ACC112 (cell line): ENCODE measurements around the gene PHF20.
"Not testable (repeated sequence)": the region's sequence is repeated elsewhere in the genome, so short reads cannot be mapped to it uniquely, and the experiment has no call there.

ENCODE experiments used
- H2AFZ ChIP-seq: fragments of 200-600 bp; sonication (generic); one replicate; pipeline ENCODE4 v1.6.0; 2017; ENCODE audit warnings: antibody characterized with exemption, low read length; ENCODE audit not compliant: unreplicated experiment
- H3K27ac ChIP-seq: fragments of 200-600 bp; sonication (generic); 2 replicates; pipeline ENCODE4 v1.5.1; 2014; ENCODE audit warnings: low read depth, mild to moderate bottlenecking, antibody characterized with exemption, low read length, moderate library complexity
- H3K27me3 ChIP-seq: fragments of 200-600 bp; sonication (generic); 2 replicates; pipeline ENCODE4 v1.6.1; 2014; ENCODE audit warnings: mild to moderate bottlenecking, antibody characterized with exemption, low read length, moderate library complexity, mixed read lengths; ENCODE audit not compliant: insufficient read depth
- H3K36me3 ChIP-seq: fragments of 200-600 bp; sonication (generic); 2 replicates; pipeline ENCODE4 v1.6.1; 2016; ENCODE audit warnings: mild to moderate bottlenecking, antibody characterized with exemption, low read length, moderate library complexity, mixed read lengths; ENCODE audit not compliant: insufficient read depth
- H3K4me1 ChIP-seq: fragments of 200-600 bp; sonication (generic); one replicate; pipeline ENCODE4 v1.6.1; 2016; ENCODE audit warnings: low read length, mixed read lengths; ENCODE audit not compliant: insufficient read depth, unreplicated experiment, control insufficient read depth
- H3K4me3 ChIP-seq: fragments of 200-600 bp; sonication (generic); 2 replicates; pipeline ENCODE4 v1.5.1; 2014; ENCODE audit warnings: mild to moderate bottlenecking, low read depth, low read length
- H3K79me2 ChIP-seq: fragments of 200-600 bp; sonication (generic); one replicate; pipeline ENCODE4 v1.6.0; 2016; ENCODE audit warnings: low read length; ENCODE audit not compliant: control insufficient read depth, unreplicated experiment, insufficient read depth

The PHF20 gene

GRCh38 chr20:35994994-35995453 is 223.2 kb downstream of the PHF20 start:
- Histone ChIP-seq H2AFZ (no peak overlapping the region), H3K4me3 (no peak overlapping the region), H3K79me2 (no peaks in the 10 kb centered on the region), H3K36me3 (no peaks in the 10 kb centered on the region), H3K27ac (no peak overlapping the region), H3K4me1 (no peaks in the 10 kb centered on the region), H3K27me3 (no peaks in the 10 kb centered on the region)

DNA sequence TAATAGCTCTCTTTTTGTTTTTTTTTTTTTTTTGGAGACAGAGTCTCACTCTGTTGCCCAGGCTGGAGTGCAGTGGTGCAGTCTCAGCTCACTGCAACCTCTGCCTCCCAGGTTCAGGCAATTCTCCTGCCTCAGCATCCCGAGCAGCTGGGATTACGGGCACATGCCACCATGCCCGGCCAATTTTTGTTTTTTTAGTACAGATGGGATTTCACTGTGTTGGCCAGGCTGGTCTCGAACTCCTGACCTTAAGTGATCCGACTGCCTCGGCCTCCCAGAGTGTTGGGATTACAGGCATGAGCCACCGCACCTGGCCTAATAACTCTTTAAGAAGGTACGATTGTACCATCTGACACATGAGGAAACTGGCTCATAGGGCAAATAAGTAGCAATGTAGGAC is 224.7 kb downstream of the PHF20 start:
- H3K27ac ChIP-seq, H3K27me3 ChIP-seq, H3K4me3 ChIP-seq, H3K79me2 ChIP-seq, H3K36me3 ChIP-seq, H2AFZ ChIP-seq, H3K4me1 ChIP-seq: not testable (repeated sequence)
